H1 (cell line): Measurements from ENCODE around the gene LAMA3. TPM values are rescaled to one million over a fixed set of nuclear protein-coding genes. Genes with fewer than 3 reads are reported as not detected.

Experiments used
- CTCF ChIA-PET: fragments of 300-600 bp; sonication (Branson Sonifier 250); formaldehyde crosslinking; loops from one replicate; lab custom pipeline; 2021; ENCODE audit not compliant: partially characterized antibody; lab: Charles Lee
- POLR2A ChIA-PET: fragments of 300-600 bp; sonication (Branson Sonifier 250); formaldehyde crosslinking; loops from one replicate; lab custom pipeline; 2021; ENCODE audit warnings: inconsistent platforms; ENCODE audit not compliant: partially characterized antibody; lab: Charles Lee
- DNase-seq, 2 experiments: peaks; one replicate each; pipeline versions ENCODE4 v3.0.0 to v3.0.0-alpha.2; 2010 to 2022; ENCODE audit warnings: low spot score in 2 of 2, low read depth in 1 of 2, mixed read lengths in 1 of 2
- FAIRE-seq: peaks from 2 replicates; lab custom pipeline; 2011; peaks lifted over from hg19 to GRCh38; lab: Jason Lieb, UNC
- H2AFZ ChIP-seq: 2 replicates; pipeline ENCODE4 v1.8.1; 2012; ENCODE audit warnings: low read length, inconsistent platforms
- H2AK5ac ChIP-seq: 2 replicates; pipeline ENCODE4 v1.6.1; 2013; ENCODE audit warnings: low read depth, low read length
- H2BK120ac ChIP-seq: replicated peaks from 2 replicates; pipeline ENCODE3; 2013; ENCODE audit warnings: low read depth, low read length, inconsistent platforms
- H2BK12ac ChIP-seq: 2 replicates; pipeline ENCODE4 v1.6.1; 2013; ENCODE audit warnings: low read depth, low read length
- H2BK15ac ChIP-seq: 2 replicates; pipeline ENCODE4 v1.6.1; 2013; ENCODE audit warnings: low read length
- H2BK20ac ChIP-seq: 2 replicates; pipeline ENCODE4 v1.6.1; 2013; ENCODE audit warnings: low read length
- H2BK5ac ChIP-seq: 2 replicates; pipeline ENCODE4 v1.6.1; 2013; ENCODE audit warnings: low read depth, low read length
- H3K14ac ChIP-seq: 2 replicates; pipeline ENCODE4 v1.6.1; 2013; ENCODE audit warnings: inconsistent platforms; ENCODE audit not compliant: insufficient read length
- H3K18ac ChIP-seq: 2 replicates; pipeline ENCODE4 v1.6.1; 2013; ENCODE audit warnings: low read length; ENCODE audit errors: extremely low read depth
- H3K23ac ChIP-seq: 2 replicates; pipeline ENCODE4 v1.6.1; 2013; ENCODE audit warnings: inconsistent platforms; ENCODE audit not compliant: insufficient read length
- H3K23me2 ChIP-seq: 2 replicates; pipeline ENCODE4 v1.6.1; 2013; ENCODE audit warnings: low read depth, low read length
- H3K27ac ChIP-seq: 2 replicates; pipeline ENCODE4 v1.6.1; 2011; ENCODE audit warnings: low read depth, low read length, inconsistent platforms
- H3K27me3 ChIP-seq, 4 experiments: replicated peaks in 1 of 4; 1 replicate in 1 of 4; 2 replicates in 3 of 4; pipeline versions ENCODE4 v1.6.1 to v1.8.1; 2011 to 2013; ENCODE audit warnings: low read length in 3 of 4, mild to moderate bottlenecking in 3 of 4, inconsistent platforms in 2 of 4, mixed read lengths in 2 of 4, moderate library complexity in 1 of 4; ENCODE audit not compliant: control insufficient read depth in 3 of 4, insufficient read depth in 3 of 4; ENCODE audit errors: extremely low read depth in 1 of 4
- H3K36me3 ChIP-seq, 4 experiments: 2 replicates each; pipeline versions ENCODE4 v1.6.1 to v1.8.1; 2011 to 2013; ENCODE audit warnings: mild to moderate bottlenecking in 4 of 4, low read length in 3 of 4, moderate library complexity in 2 of 4, control low read depth in 1 of 4, inconsistent platforms in 1 of 4; ENCODE audit not compliant: insufficient read depth in 4 of 4, control insufficient read depth in 2 of 4
- H3K4ac ChIP-seq: replicated peaks from 2 replicates; pipeline ENCODE3; 2013; ENCODE audit warnings: low read length, low read depth, mixed read lengths, inconsistent platforms; ENCODE audit not compliant: insufficient read length
- H3K4me1 ChIP-seq, 4 experiments: replicated peaks in 1 of 4; 1 replicate in 1 of 4; 2 replicates in 3 of 4; pipeline versions ENCODE4 v1.6.1 to v1.8.1; 2011 to 2013; ENCODE audit warnings: low read length in 3 of 4, inconsistent platforms in 2 of 4, mixed read lengths in 1 of 4; ENCODE audit not compliant: insufficient read depth in 4 of 4, control insufficient read depth in 3 of 4
- H3K4me2 ChIP-seq, 2 experiments: 2 replicates each; pipeline versions ENCODE4 v1.6.1 to v1.8.1; 2011 to 2013; ENCODE audit warnings: low read depth in 2 of 2, low read length in 2 of 2, control low read depth in 1 of 2, inconsistent platforms in 1 of 2, mild to moderate bottlenecking in 1 of 2; ENCODE audit not compliant: insufficient read depth in 1 of 2
- H3K4me3 ChIP-seq, 4 experiments: fragments of 200-600, 300-600 bp in 1 of 4; sonication (generic), shearing (Covaris generic), sonication (Bioruptor Twin) in 1 of 4; 2 replicates each; pipeline versions ENCODE4 v1.5.1 to v1.8.1; 2011 to 2016; ENCODE audit warnings: low read length in 4 of 4, low read depth in 3 of 4, control low read depth in 2 of 4, inconsistent platforms in 2 of 4, mild to moderate bottlenecking in 2 of 4, mixed read lengths in 1 of 4, moderate library complexity in 1 of 4; ENCODE audit not compliant: insufficient read depth in 2 of 4; ENCODE audit errors: extremely low read depth in 1 of 4
- H3K56ac ChIP-seq: replicated peaks from 2 replicates; pipeline ENCODE3; 2013; ENCODE audit warnings: low read depth, mild to moderate bottlenecking, mixed read lengths, low read length, inconsistent platforms; ENCODE audit not compliant: insufficient read length
- H3K79me1 ChIP-seq: 2 replicates; pipeline ENCODE4 v1.6.1; 2013; ENCODE audit warnings: low read depth, low read length, control low read depth
- H3K79me2 ChIP-seq, 2 experiments: 2 replicates each; pipeline versions ENCODE4 v1.6.1 to v1.8.1; 2012 to 2013; ENCODE audit warnings: low read length in 2 of 2, mild to moderate bottlenecking in 2 of 2, inconsistent platforms in 1 of 2; ENCODE audit not compliant: insufficient read depth in 2 of 2, control insufficient read depth in 1 of 2
- H3K9ac ChIP-seq, 4 experiments: replicated peaks in 1 of 4; 1 replicate in 1 of 4; 2 replicates in 3 of 4; pipeline versions ENCODE4 v1.6.1 to v1.8.1; 2011 to 2013; ENCODE audit warnings: low read depth in 3 of 4, low read length in 3 of 4, control low read depth in 2 of 4, mild to moderate bottlenecking in 2 of 4, moderate library complexity in 2 of 4, inconsistent platforms in 1 of 4; ENCODE audit errors: extremely low read depth in 1 of 4
- H3K9me3 ChIP-seq, 2 experiments: 2 replicates each; pipeline versions ENCODE4 v1.6.1 to v1.8.1; 2012 to 2013; ENCODE audit warnings: mild to moderate bottlenecking in 2 of 2, moderate library complexity in 2 of 2, control low read depth in 1 of 2, inconsistent platforms in 1 of 2, low read depth in 1 of 2, low read length in 1 of 2, mixed read lengths in 1 of 2; ENCODE audit not compliant: insufficient read depth in 2 of 2
- H4K20me1 ChIP-seq, 2 experiments: replicated peaks in 1 of 2; 2 replicates each; pipeline versions ENCODE3 to v1.8.1; 2011 to 2013; ENCODE audit warnings: inconsistent platforms in 2 of 2, low read length in 2 of 2, mild to moderate bottlenecking in 1 of 2; ENCODE audit not compliant: insufficient read depth in 2 of 2, control insufficient read depth in 1 of 2
- H4K5ac ChIP-seq: 2 replicates; pipeline ENCODE4 v1.6.1; 2013; ENCODE audit warnings: low read length, low read depth, mixed read lengths, inconsistent platforms; ENCODE audit not compliant: insufficient read length
- H4K8ac ChIP-seq: 2 replicates; pipeline ENCODE4 v1.8.0; 2013; ENCODE audit warnings: mild to moderate bottlenecking, moderate library complexity, low read length, inconsistent platforms; ENCODE audit not compliant: insufficient read depth; ENCODE audit errors: extremely low read depth
- H4K91ac ChIP-seq: replicated peaks from 2 replicates; pipeline ENCODE3; 2013; ENCODE audit warnings: low read length, mixed read lengths, inconsistent platforms; ENCODE audit not compliant: insufficient read length
- CEBPB ChIP-seq: IDR thresholded peaks from 2 replicates; pipeline ENCODE4 v1.6.1; 2012; ENCODE audit warnings: low read depth, low read length
- KDM4A ChIP-seq: IDR thresholded peaks from one replicate; pipeline ENCODE4 v1.7.1; 2012; ENCODE audit warnings: low read depth, mild to moderate bottlenecking, moderate library complexity, low read length, inconsistent platforms; ENCODE audit not compliant: severe bottlenecking
- WGBS, 2 experiments: shearing (Covaris generic) in 1 of 2; methylation state at CpG; one replicate each; pipeline versions ENCODE4 v1.1.6 to v1.1.7; 2013 to 2015; ENCODE audit warnings: low lambda C conversion rate in 2 of 2, mixed read lengths in 2 of 2, inconsistent platforms in 1 of 2, low coverage in 1 of 2, missing lambda C conversion rate in 1 of 2; ENCODE audit not compliant: insufficient replicate concordance in 2 of 2, insufficient coverage in 1 of 2, insufficient read length in 1 of 2; ENCODE audit errors: extremely low coverage in 1 of 2, missing lambda C conversion rate in 1 of 2; 5-methylcytosine and 5-hydroxymethylcytosine counted together
- polyA plus RNA-seq, 7 experiments: library from polyadenylated mRNA; depleted of rRNA in 3 of 7; stranded (reverse) in 5 of 7; unstranded in 2 of 7; fragments of >200 nt in 5 of 7; fragments of 200-250 nt in 2 of 7; gene quantifications; 1 replicate in 5 of 7; 2 replicates in 1 of 7; 4 replicates in 1 of 7; pipeline versions ENCODE4 v1.2.1 to v1.2.3, GENCODE V29; 2011 to 2013; ENCODE audit warnings: missing spikeins in 2 of 7, mixed read lengths in 2 of 7
- total RNA-seq: library from RNA; stranded (reverse); fragmentation: NEBNext Ultra II Directional; extraction: Animal tissue kit (Norgen Biotek cat#: 25700); gene quantifications from 2 replicates; pipeline ENCODE4 v1.2.1, GENCODE V29; 2021

LAMA3 gene
- total and polyA plus RNA-seq, 2 of the 8 experiments (the other 6 are each of a cell fraction or from before 2014, with no cell fraction given), result 0.76 to 5.0 TPM

DNA sequence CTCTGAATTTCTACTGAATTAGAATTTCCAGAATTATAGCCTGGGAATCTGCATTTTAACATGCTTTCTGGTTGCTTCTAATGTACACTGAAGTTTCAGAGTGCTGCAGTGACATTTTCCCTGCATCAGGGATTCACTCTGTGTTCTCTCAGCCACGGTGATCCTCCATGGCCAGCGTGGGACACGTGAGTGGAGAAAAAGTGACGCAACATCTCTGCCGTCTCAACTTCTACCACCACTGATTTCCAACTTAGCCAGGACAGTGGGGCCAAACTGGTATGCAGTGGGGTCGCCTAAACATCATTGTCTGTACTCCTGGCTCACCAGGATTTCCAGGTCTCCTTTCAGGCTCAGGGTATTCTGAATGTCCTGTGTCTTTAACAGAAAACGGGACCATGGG lies 44.6 kb downstream of the LAMA3 start:
- H3K79me1 ChIP-seq, result no peaks in the 10 kb centered on the region
- no peak overlapping the region for H4K91ac ChIP-seq
- 90% methylated on average over 7 of the region's 7 CpGs; no CpG with 5 or more reads in 1 of the 2 experiments for WGBS, 2 experiments
- H3K18ac ChIP-seq, result no peak overlapping the region
- DNase-seq (no peak), FAIRE-seq (no peak)
- H3K23ac ChIP-seq, result no peak overlapping the region
- H3K14ac ChIP-seq, result no peak overlapping the region
- no peak overlapping the region for H2BK15ac ChIP-seq
- no peak overlapping the region for H4K8ac ChIP-seq
- H3K23me2 ChIP-seq, result no peaks in the 10 kb centered on the region; the same call in 1 of the 2 replicates
- no peak overlapping the region for H3K4ac ChIP-seq
- no peak overlapping the region for H2BK120ac ChIP-seq
- no peak overlapping the region for H2BK20ac ChIP-seq
- no peak overlapping the region for H2BK12ac ChIP-seq
- H3K4me2 ChIP-seq, result no peak overlapping the region
- no peak for TF ChIP-seq KDM4A
- TF ChIP-seq CEBPB, result peak; percentile 8; the same call in 1 of the 2 replicates
- H3K4me3 ChIP-seq, result no peak overlapping the region
- peaks cover 0 to 7% (median 0%) of the 10 kb centered on the region in 4 experiments; a peak in 2 of 7 replicates for H3K4me1 ChIP-seq
- no peak overlapping the region for H2AFZ ChIP-seq
- no peaks in the 10 kb centered on the region for H3K9me3 ChIP-seq
- no peak overlapping the region for H4K5ac ChIP-seq
- no peak overlapping the region for H2AK5ac ChIP-seq
- no peak overlapping the region for H3K27ac ChIP-seq
- no peaks in the 10 kb centered on the region for H3K36me3 ChIP-seq
- H2BK5ac ChIP-seq, result no peak overlapping the region
- no peaks in the 10 kb centered on the region for H4K20me1 ChIP-seq
- no peaks in the 10 kb centered on the region for H3K79me2 ChIP-seq
- no peak overlapping the region for H3K56ac ChIP-seq
- CTCF ChIA-PET, result no interaction called here
- no peaks in the 10 kb centered on the region for H3K27me3 ChIP-seq
- H3K9ac ChIP-seq, result no peak overlapping the region
- POLR2A ChIA-PET, result no interaction called here
